Mammary epithelial cell (primary cell): ENCODE measurements around the gene ICE1.
"Not testable (repeated sequence)": the region's sequence is repeated elsewhere in the genome, so short reads cannot be mapped to it uniquely, and the experiment has no call there.

Experiments used
- CTCF ChIP-seq, 2 donors: IDR thresholded peaks in 1 of 2; conservative IDR thresholded peaks in 1 of 2; 2 replicates each; pipeline ENCODE4 v1.5.1; 2011 to 2012; ENCODE audit warnings: inconsistent platforms in 2 of 2, low read length in 2 of 2, mild to moderate bottlenecking in 2 of 2, control low read depth in 1 of 2, low read depth in 1 of 2; ENCODE audit not compliant: insufficient read depth in 1 of 2; ENCODE audit errors: extremely low read depth in 1 of 2
- EZH2 ChIP-seq: IDR thresholded peaks from 2 replicates; pipeline ENCODE4 v1.6.1; 2012; ENCODE audit warnings: low read length, inconsistent platforms, borderline replicate concordance

- TF ChIP-seq CTCF (conservative IDR thresholded peaks at IDR 0.05 in 1 of 2, IDR thresholded peaks at IDR 0.05 in 1 of 2; ENCODE audit: extremely low read depth in 1 of 2, insufficient read depth in 1 of 2, low read depth in 1 of 2, low read length in 2 of 2); EZH2: not testable (repeated sequence)
These were observed 27.4 kb upstream of the ICE1 start for GRCh38 chr5:5395093-5395492.
